Ectodermal cell (in vitro differentiated cells): ENCODE results near the gene RANBP9.

Experiments used
- H3K27ac ChIP-seq: 2 replicates; pipeline ENCODE4 v1.7.0; 2013; ENCODE audit warnings: mild to moderate bottlenecking, low read depth, low read length; ENCODE audit not compliant: insufficient read depth, poor library complexity, severe bottlenecking
- H3K27me3 ChIP-seq: 2 replicates; pipeline ENCODE4 v1.7.0; 2013; ENCODE audit warnings: mild to moderate bottlenecking, low read length; ENCODE audit not compliant: insufficient read depth, control insufficient read depth, poor library complexity, severe bottlenecking
- H3K36me3 ChIP-seq: one replicate; pipeline ENCODE4 v1.7.0; 2013; ENCODE audit warnings: low read length; ENCODE audit not compliant: control insufficient read depth, insufficient read depth
- H3K4me1 ChIP-seq: one replicate; pipeline ENCODE4 v1.7.0; 2013; ENCODE audit warnings: low read length; ENCODE audit not compliant: control insufficient read depth, insufficient read depth
- H3K4me3 ChIP-seq: 2 replicates; pipeline ENCODE4 v1.7.0; 2013; ENCODE audit warnings: low read depth, low read length, control low read depth; ENCODE audit not compliant: insufficient read depth
- H3K9me3 ChIP-seq: 2 replicates; pipeline ENCODE4 v1.7.0; 2013; ENCODE audit warnings: mild to moderate bottlenecking, low read length, moderate library complexity; ENCODE audit not compliant: control insufficient read depth
- WGBS, 2 experiments: methylation state at CpG; one replicate each; pipeline ENCODE4 v1.1.7; 2013; ENCODE audit warnings: missing lambda C conversion rate in 2 of 2; 5-methylcytosine and 5-hydroxymethylcytosine counted together

Gene RANBP9

GRCh38 chr6:13679996-13680395 lies 31.6 kb downstream of the RANBP9 start:
- WGBS, 2 experiments, result 85 to 100% methylated on average over 1 to 2 of the region's 2 CpGs

GRCh38 chr6:13678255-13678983 lies 33.2 kb downstream of the RANBP9 start:
- Histone ChIP-seq H3K36me3 (peaks cover 3% of the 10 kb centered on the region), H3K4me1 (no peaks in the 10 kb centered on the region), H3K9me3 (peaks cover 3% of the 10 kb centered on the region), H3K27ac (no peak overlapping the region), H3K27me3 (no peaks in the 10 kb centered on the region), H3K4me3 (no peak overlapping the region)
- WGBS, 2 experiments, result 78 to 90% methylated on average over 3 to 4 of the region's 4 CpGs

More at GRCh38 chr6:13679996-13680395, 31.6 kb downstream of the RANBP9 start:
- H3K4me3 ChIP-seq, result no peak overlapping the region
- peaks cover 3% of the 10 kb centered on the region for H3K9me3 ChIP-seq
- H3K27ac ChIP-seq, result no peak overlapping the region
- H3K4me1 ChIP-seq, result no peaks in the 10 kb centered on the region
- peaks cover 3% of the 10 kb centered on the region for H3K36me3 ChIP-seq
- no peaks in the 10 kb centered on the region for H3K27me3 ChIP-seq

GRCh38 chr6:13677878-13678254 lies 33.8 kb downstream of the RANBP9 start:
- Histone ChIP-seq H3K4me1 (no peaks in the 10 kb centered on the region), H3K9me3 (peaks cover 3% of the 10 kb centered on the region), H3K27me3 (no peaks in the 10 kb centered on the region), H3K27ac (no peak overlapping the region), H3K36me3 (peaks cover 3% of the 10 kb centered on the region), H3K4me3 (no peak overlapping the region)
- 93 to 97% methylated on average over 2 of the region's 3 CpGs for WGBS, 2 experiments

GRCh38 chr6:13676551-13677156 lies 35.0 kb downstream of the RANBP9 start:
- no peak overlapping the region for H3K4me3 ChIP-seq
- H3K27me3 ChIP-seq, result no peaks in the 10 kb centered on the region
- no peaks in the 10 kb centered on the region for H3K4me1 ChIP-seq
- no peak overlapping the region for H3K27ac ChIP-seq
- peaks cover 3% of the 10 kb centered on the region for H3K9me3 ChIP-seq
- 93 to 100% methylated on average over 3 of the region's 3 CpGs for WGBS, 2 experiments
- H3K36me3 ChIP-seq, result peaks cover 3% of the 10 kb centered on the region

GRCh38 chr6:13674533-13675190 lies 37.0 kb downstream of the RANBP9 start:
- Histone ChIP-seq H3K9me3 (peaks cover 3% of the 10 kb centered on the region), H3K27ac (peak overlapping the region; percentile 46), H3K4me3 (no peak overlapping the region), H3K36me3 (no peaks in the 10 kb centered on the region), H3K27me3 (no peaks in the 10 kb centered on the region), H3K4me1 (no peaks in the 10 kb centered on the region)
- 91 to 92% methylated on average over 2 of the region's 2 CpGs for WGBS, 2 experiments

- H3K9me3 ChIP-seq, result peaks cover 3% of the 10 kb centered on the region
- no peaks in the 10 kb centered on the region for H3K4me1 ChIP-seq
- H3K4me3 ChIP-seq, result no peak overlapping the region
- H3K27me3 ChIP-seq, result no peaks in the 10 kb centered on the region
- H3K27ac ChIP-seq, result no peak overlapping the region
- no peaks in the 10 kb centered on the region for H3K36me3 ChIP-seq
- 93 to 97% methylated on average over 3 of the region's 3 CpGs for WGBS, 2 experiments
These were observed 37.7 kb downstream of the RANBP9 start for GRCh38 chr6:13673825-13674444.

GRCh38 chr6:13673368-13673767 lies 38.3 kb downstream of the RANBP9 start:
- WGBS, 2 experiments, result 71 to 91% methylated on average over 1 of the region's 1 CpG
- H3K9me3 ChIP-seq, result peaks cover 3% of the 10 kb centered on the region
- H3K27ac ChIP-seq, result no peak overlapping the region
- no peaks in the 10 kb centered on the region for H3K36me3 ChIP-seq
- no peaks in the 10 kb centered on the region for H3K4me1 ChIP-seq
- H3K27me3 ChIP-seq, result no peaks in the 10 kb centered on the region
- no peak overlapping the region for H3K4me3 ChIP-seq

GRCh38 chr6:13672904-13673303 lies 38.7 kb downstream of the RANBP9 start:
- Histone ChIP-seq H3K4me1 (no peaks in the 10 kb centered on the region), H3K4me3 (no peak overlapping the region), H3K9me3 (peaks cover 3% of the 10 kb centered on the region), H3K27me3 (no peaks in the 10 kb centered on the region), H3K27ac (no peak overlapping the region), H3K36me3 (no peaks in the 10 kb centered on the region)

- H3K36me3 ChIP-seq, result no peaks in the 10 kb centered on the region
- H3K9me3 ChIP-seq, result no peaks in the 10 kb centered on the region
- no peak overlapping the region for H3K4me3 ChIP-seq
- no peak overlapping the region for H3K27ac ChIP-seq
- H3K27me3 ChIP-seq, result no peaks in the 10 kb centered on the region
- no peaks in the 10 kb centered on the region for H3K4me1 ChIP-seq
- WGBS, 2 experiments, result 97 to 100% methylated on average over 1 of the region's 1 CpG
These were observed 40.0 kb downstream of the RANBP9 start for GRCh38 chr6:13671548-13672127.

- no peaks in the 10 kb centered on the region for H3K4me1 ChIP-seq
These were observed 42.2 kb downstream of the RANBP9 start for GRCh38 chr6:13669476-13669875.

More at GRCh38 chr6:13669476-13669875, 42.2 kb downstream of the RANBP9 start:
- H3K9me3 ChIP-seq, result no peaks in the 10 kb centered on the region
- H3K4me3 ChIP-seq, result no peak overlapping the region
- H3K27ac ChIP-seq, result no peak overlapping the region
- no peaks in the 10 kb centered on the region for H3K27me3 ChIP-seq
- no peaks in the 10 kb centered on the region for H3K36me3 ChIP-seq
- WGBS, 2 experiments, result 90 to 92% methylated on average over 5 of the region's 5 CpGs
